ENCODE data around the gene LAGE3.

- no peak for TF ChIP-seq CTCF (IDR thresholded peaks at IDR 0.05; ENCODE audit: extremely low read depth in 1 of 2, insufficient read depth in 1 of 2, low read depth in 1 of 2, low read length in 2 of 2)
- TF ChIP-seq POLR2A (IDR thresholded peaks at IDR 0.05; ENCODE audit: low read depth, low read length) = no peak
- TF ChIP-seq POLR2AphosphoS5 (IDR thresholded peaks at IDR 0.05; ENCODE audit: insufficient read depth, low read depth, low read length) = no peak
- TF ChIP-seq MAX (IDR thresholded peaks at IDR 0.05; ENCODE audit: insufficient read depth, insufficient read length) = no peak
- no peak for TF ChIP-seq EZH2 (IDR thresholded peaks at IDR 0.05; ENCODE audit: borderline replicate concordance, low read depth, low read length, severe bottlenecking)
- TF ChIP-seq JUN (IDR thresholded peaks at IDR 0.05; ENCODE audit: borderline replicate concordance, insufficient read depth, insufficient read length, low read depth) = no peak
- TF ChIP-seq MYC (IDR thresholded peaks at IDR 0.05; ENCODE audit: low read depth, low read length) = no peak
- TF ChIP-seq FOS (IDR thresholded peaks at IDR 0.05; ENCODE audit: borderline replicate concordance, insufficient read depth, low read length) = no peak
- TF ChIP-seq GATA2 (IDR thresholded peaks at IDR 0.05; ENCODE audit: insufficient read depth, insufficient read length, low read depth, low read length) = no peak
Observed at GRCh38 chrX:154473683-154474082, 5.4 kb downstream of the LAGE3 start.

Data from endothelial cell of umbilical vein (primary cell).